HCT116 (cell line): Measurements from ENCODE around the gene HLA-DOA. TPM values are rescaled to one million over a fixed set of nuclear protein-coding genes. Genes with fewer than 3 reads are reported as not detected.

Experiments used
- ATAC-seq: fragments of 200-7000 bp; cut with Tn5 transposase; 2 replicates; pipeline ENCODE4 v1.9.1; 2020; ENCODE audit warnings: mild to moderate bottlenecking, moderate library complexity
- BruUV-seq: library from RNA; stranded (reverse); fragments of 400-500 nt; replicated peaks from 2 replicates; lab custom pipeline; 2021; lab: Mats Ljungman, UMichigan
- CTCF ChIA-PET: fragments of 300-600 bp; sonication (Branson Sonifier 250); formaldehyde crosslinking; loops from one replicate; lab custom pipeline; 2021; ENCODE audit warnings: antibody characterized with exemption; lab: Charles Lee
- POLR2A ChIA-PET: fragments of 300-600, 350-600 bp; sonication (Branson Sonifier 250); formaldehyde crosslinking; loops from one replicate; lab custom pipeline; 2021; ENCODE audit warnings: antibody characterized with exemption; lab: Charles Lee
- RAD21 ChIA-PET, 2 experiments: fragments of 300-600 bp; sonication (Branson Sonifier 250); formaldehyde crosslinking; loops; one replicate each; lab custom pipeline; 2023; ENCODE audit warnings: low total read pairs in 2 of 2; ENCODE audit not compliant: uncharacterized antibody in 2 of 2, unreplicated experiment in 2 of 2, low non-redundant PET in 1 of 2; lab: Charles Lee
- DNase-seq: peaks from one replicate; pipeline ENCODE4 v3.0.0-alpha.2; 2010; ENCODE audit warnings: low read depth, low spot score
- H2AFZ ChIP-seq: fragments of 200-600 bp; shearing (Covaris generic), sonication (generic); 2 replicates; pipeline ENCODE4 v1.6.1; 2017; ENCODE audit warnings: low read depth, mixed run types, mixed read lengths, antibody characterized with exemption, low read length; ENCODE audit not compliant: poor library complexity, severe bottlenecking
- H3K27ac ChIP-seq: 2 replicates; pipeline ENCODE4 v1.5.1; 2012; ENCODE audit warnings: low read depth, low read length
- H3K27me3 ChIP-seq: fragments of 200-600 bp; sonication (generic); 2 replicates; pipeline ENCODE4 v1.6.1; 2016; ENCODE audit warnings: mixed run types, low read length, mixed read lengths; ENCODE audit not compliant: insufficient read depth
- H3K36me3 ChIP-seq, 2 experiments: fragments of 200-500 bp in 1 of 2; fragments of 200-600 bp in 1 of 2; sonication (Bioruptor generic) in 1 of 2; sonication (generic) in 1 of 2; 2 replicates each; pipeline versions ENCODE4 v1.5.1 to v1.6.1; 2014 to 2016; ENCODE audit warnings: low read length in 2 of 2, inconsistent platforms in 1 of 2, mixed read lengths in 1 of 2, mixed run types in 1 of 2; ENCODE audit not compliant: insufficient read depth in 2 of 2, control insufficient read depth in 1 of 2
- H3K4me1 ChIP-seq, 2 experiments: fragments of 200-600 bp in 1 of 2; sonication (generic) in 1 of 2; 2 replicates each; pipeline versions ENCODE4 v1.5.1 to v1.6.1; 2012 to 2017; ENCODE audit warnings: low read length in 2 of 2, inconsistent platforms in 1 of 2, mild to moderate bottlenecking in 1 of 2, mixed read lengths in 1 of 2, mixed run types in 1 of 2, moderate library complexity in 1 of 2; ENCODE audit not compliant: insufficient read depth in 2 of 2, control insufficient read depth in 1 of 2
- H3K4me2 ChIP-seq: fragments of 200-600 bp; sonication (generic); 2 replicates; pipeline ENCODE4 v1.6.1; 2017; ENCODE audit warnings: mixed run types, low read length, mixed read lengths
- H3K4me3 ChIP-seq, 2 experiments: fragments of 200-600 bp in 1 of 2; sonication (generic) in 1 of 2; replicated peaks in 1 of 2; 2 replicates each; pipeline ENCODE4 v1.5.1; 2011 to 2016; ENCODE audit warnings: low read length in 2 of 2, control low read depth in 1 of 2, low read depth in 1 of 2, mild to moderate bottlenecking in 1 of 2, mixed read lengths in 1 of 2, mixed run types in 1 of 2
- H3K79me2 ChIP-seq: fragments of 200-600 bp; sonication (generic); 2 replicates; pipeline ENCODE4 v1.6.1; 2017; ENCODE audit warnings: mild to moderate bottlenecking, mixed run types, low read length, moderate library complexity, mixed read lengths; ENCODE audit not compliant: insufficient read depth
- H3K9ac ChIP-seq: fragments of 200-600 bp; sonication (generic); 2 replicates; pipeline ENCODE4 v1.6.1; 2016; ENCODE audit warnings: low read length, mixed read lengths
- H3K9me2 ChIP-seq: fragments of 200-600 bp; sonication (generic), shearing (Covaris generic); 2 replicates; pipeline ENCODE4 v1.6.1; 2017; ENCODE audit warnings: mixed run types, mild to moderate bottlenecking, moderate library complexity; ENCODE audit not compliant: insufficient read depth
- H3K9me3 ChIP-seq, 2 experiments: fragments of 200-500 bp in 1 of 2; fragments of 200-600 bp in 1 of 2; sonication (Bioruptor generic) in 1 of 2; sonication (generic) in 1 of 2; 2 replicates each; pipeline ENCODE4 v1.6.1; 2014 to 2017; ENCODE audit warnings: low read length in 2 of 2, mixed read lengths in 2 of 2, inconsistent platforms in 1 of 2, low read depth in 1 of 2, mild to moderate bottlenecking in 1 of 2, mixed run types in 1 of 2, moderate library complexity in 1 of 2; ENCODE audit not compliant: control insufficient read depth in 1 of 2, insufficient read depth in 1 of 2
- H4K20me1 ChIP-seq: fragments of 200-600 bp; sonication (generic), shearing (Covaris generic); 2 replicates; pipeline ENCODE4 v1.6.1; 2017; ENCODE audit warnings: mixed run types, mild to moderate bottlenecking, moderate library complexity; ENCODE audit not compliant: insufficient read depth
- ATF3 ChIP-seq: IDR thresholded peaks from 2 replicates; pipeline ENCODE4 v1.6.1; 2012
- CBX3 ChIP-seq: IDR thresholded peaks from 2 replicates; pipeline ENCODE4 v1.6.1; 2012; ENCODE audit warnings: low read depth
- CEBPB ChIP-seq: IDR thresholded peaks from 2 replicates; pipeline ENCODE4 v1.6.1; 2012; ENCODE audit warnings: low read depth
- CTCF ChIP-seq, 3 experiments: fragments of 200-600 bp in 1 of 3; sonication (generic) in 1 of 3; IDR thresholded peaks in 2 of 3; conservative IDR thresholded peaks in 1 of 3; 2 replicates each; pipeline ENCODE4 v1.5.1; 2012 to 2017; ENCODE audit warnings: low read depth in 2 of 3, low read length in 2 of 3, antibody characterized with exemption in 1 of 3, borderline replicate concordance in 1 of 3, control low read depth in 1 of 3, mild to moderate bottlenecking in 1 of 3, mixed read lengths in 1 of 3, mixed run types in 1 of 3, moderate library complexity in 1 of 3; ENCODE audit not compliant: insufficient read depth in 1 of 3
- EGR1 ChIP-seq: IDR thresholded peaks from 2 replicates; pipeline ENCODE4 v1.6.1; 2012; ENCODE audit warnings: low read depth
- ELF1 ChIP-seq: IDR thresholded peaks from 2 replicates; pipeline ENCODE4 v1.6.1; 2012; ENCODE audit warnings: low read depth, borderline replicate concordance
- EZH2 ChIP-seq: fragments of 200-600 bp; sonication (generic); IDR thresholded peaks from 2 replicates; pipeline ENCODE4 v1.6.1; 2017; ENCODE audit warnings: antibody characterized with exemption, mixed run types
- MAX ChIP-seq: IDR thresholded peaks from 2 replicates; pipeline ENCODE4 v1.6.1; 2012
- REST ChIP-seq: IDR thresholded peaks from 2 replicates; pipeline ENCODE4 v1.6.1; 2012; ENCODE audit warnings: low read depth
- TCF7L2 ChIP-seq: IDR thresholded peaks from 2 replicates; pipeline ENCODE4 v1.7.0; 2011; ENCODE audit warnings: borderline replicate concordance, inconsistent platforms; ENCODE audit not compliant: insufficient read depth, insufficient read length; ENCODE audit errors: extremely low read depth
- YY1 ChIP-seq: IDR thresholded peaks from 2 replicates; pipeline ENCODE4 v1.6.1; 2011; ENCODE audit warnings: low read length, low read depth, moderate library complexity, mild to moderate bottlenecking; ENCODE audit not compliant: insufficient replicate concordance; ENCODE audit errors: extremely low read depth
- ZNF274 ChIP-seq: fragments of 200-500 bp; sonication (Bioruptor generic); IDR thresholded peaks from 2 replicates; pipeline ENCODE4 v1.6.1; 2014; ENCODE audit warnings: mild to moderate bottlenecking, low read depth, low read length, inconsistent platforms
- intact Hi-C: fragments of 100-400 bp; cut with micrococcal nuclease; formaldehyde crosslinking; loops from 2 replicates; pipeline ENCODE4 v1.10.0; 2022
- total RNA-seq: library from RNA; stranded (reverse); gene quantifications from one replicate; pipeline ENCODE4 v1.2.1, GENCODE V29; 2021; ENCODE audit not compliant: unreplicated experiment

Gene HLA-DOA
- total RNA-seq, 1 experiment from 2014 or later = 0.39 TPM

- Histone ChIP-seq H3K4me3 (no peak overlapping the region), H3K4me1 (no peaks in the 10 kb centered on the region), H2AFZ (no peak overlapping the region), H3K27ac (no peak overlapping the region), H3K79me2 (no peaks in the 10 kb centered on the region), H3K4me2 (no peak overlapping the region), H3K27me3 (peaks cover 5% of the 10 kb centered on the region; the same call in 1 of the 2 replicates), H3K9me3 (no peaks in the 10 kb centered on the region), H4K20me1 (no peaks in the 10 kb centered on the region), H3K36me3 (no peaks in the 10 kb centered on the region)
- RAD21 ChIA-PET = no interaction called here
- intact Hi-C loops = no loop called here
- no TSS peak for BruUV-seq
- POLR2A ChIA-PET = no interaction called here
- ATAC-seq = no peak
- no peak for TF ChIP-seq ELF1
- no peak for TF ChIP-seq EZH2
- no peak for TF ChIP-seq EGR1
- TF ChIP-seq MAX = no peak
- TF ChIP-seq CBX3 = no peak
- TF ChIP-seq TCF7L2 = no peak
- no peak for TF ChIP-seq YY1
- no peak for TF ChIP-seq CEBPB
- no peak for TF ChIP-seq REST
- no peak for TF ChIP-seq ATF3
- no peak for TF ChIP-seq ZNF274
- TF ChIP-seq CTCF (IDR thresholded peaks at IDR 0.05 in 2 of 3, conservative IDR thresholded peaks at IDR 0.05 in 1 of 3; ENCODE audit: borderline replicate concordance in 1 of 3, insufficient read depth in 1 of 3, low read depth in 2 of 3, low read length in 2 of 3) = no peak
- TF ChIP-seq, all 23 proteins: peak for 0
- CTCF ChIA-PET = no interaction called here
- DNase-seq = no peak
- Histone ChIP-seq H3K9me2 (no peaks in the 10 kb centered on the region), H3K9ac (no peak overlapping the region)
These were observed 15.1 kb upstream of the HLA-DOA start for GRCh38 chr6:33024521-33024920.
